Measurements from ENCODE around the gene PDE1A. TPM values are rescaled to one million over a fixed set of nuclear protein-coding genes. Genes with fewer than 3 reads are reported as not detected.

PDE1A gene
- 1 to 10 TPM; 1.5 to 4.2 (median 2.0) TPM for total RNA-seq
- 1 to 10 TPM in 2 of 3 donors, under 1 TPM in 1; 0.92 to 2.1 (median 1.5) TPM for polyA plus RNA-seq
- long read RNA-seq, donor 1, partial matches to known transcripts = 1 of 1 reads
- long read RNA-seq, donor 1, other reads (novel, unspliced or antisense) = 0 of 1 reads
- long read RNA-seq, donor 2, partial matches to known transcripts = 0 of 2 reads
- long read RNA-seq, donor 2, other reads (novel, unspliced or antisense) = 1 of 2 reads

GRCh38 chr2:182426918-182427240 is at the start of gene PDE1A:
Gene PDE1A (minus strand): TSS chr2:182427036.
- peak in 1 of 4 donors; percentile 61 for ATAC-seq
- H3K36me3 ChIP-seq (ENCODE audit: insufficient read depth in 1 of 2, low read depth in 1 of 2) = no peaks in the 10 kb centered on the region
- TF ChIP-seq, protein P1, sequence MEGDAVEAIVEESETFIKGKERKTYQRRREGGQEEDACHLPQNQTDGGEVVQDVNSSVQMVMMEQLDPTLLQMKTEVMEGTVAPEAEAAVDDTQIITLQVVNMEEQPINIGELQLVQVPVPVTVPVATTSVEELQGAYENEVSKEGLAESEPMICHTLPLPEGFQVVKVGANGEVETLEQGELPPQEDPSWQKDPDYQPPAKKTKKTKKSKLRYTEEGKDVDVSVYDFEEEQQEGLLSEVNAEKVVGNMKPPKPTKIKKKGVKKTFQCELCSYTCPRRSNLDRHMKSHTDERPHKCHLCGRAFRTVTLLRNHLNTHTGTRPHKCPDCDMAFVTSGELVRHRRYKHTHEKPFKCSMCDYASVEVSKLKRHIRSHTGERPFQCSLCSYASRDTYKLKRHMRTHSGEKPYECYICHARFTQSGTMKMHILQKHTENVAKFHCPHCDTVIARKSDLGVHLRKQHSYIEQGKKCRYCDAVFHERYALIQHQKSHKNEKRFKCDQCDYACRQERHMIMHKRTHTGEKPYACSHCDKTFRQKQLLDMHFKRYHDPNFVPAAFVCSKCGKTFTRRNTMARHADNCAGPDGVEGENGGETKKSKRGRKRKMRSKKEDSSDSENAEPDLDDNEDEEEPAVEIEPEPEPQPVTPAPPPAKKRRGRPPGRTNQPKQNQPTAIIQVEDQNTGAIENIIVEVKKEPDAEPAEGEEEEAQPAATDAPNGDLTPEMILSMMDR (IDR thresholded peaks at IDR 0.05) = no peak
- WGBS, 3 donors = 18 to 27% (median 21%) methylated on average over 3 of the region's 3 CpGs
- H3K27me3 ChIP-seq (ENCODE audit: insufficient read depth in 3 of 3, low read length in 2 of 3) = no peaks in the 10 kb centered on the region
- no peak for DNase-seq
- H3K4me1 ChIP-seq = no peaks in the 10 kb centered on the region
- peak within 1 kb of the TSS; percentile 55 for H3K4me3 ChIP-seq
- intact Hi-C loops (cut with DNase I) = no loop called here
- H3K9me3 ChIP-seq = no peaks in the 10 kb centered on the region
- peak within 1 kb of the TSS; percentile 12 for H3K27ac ChIP-seq

DNA sequence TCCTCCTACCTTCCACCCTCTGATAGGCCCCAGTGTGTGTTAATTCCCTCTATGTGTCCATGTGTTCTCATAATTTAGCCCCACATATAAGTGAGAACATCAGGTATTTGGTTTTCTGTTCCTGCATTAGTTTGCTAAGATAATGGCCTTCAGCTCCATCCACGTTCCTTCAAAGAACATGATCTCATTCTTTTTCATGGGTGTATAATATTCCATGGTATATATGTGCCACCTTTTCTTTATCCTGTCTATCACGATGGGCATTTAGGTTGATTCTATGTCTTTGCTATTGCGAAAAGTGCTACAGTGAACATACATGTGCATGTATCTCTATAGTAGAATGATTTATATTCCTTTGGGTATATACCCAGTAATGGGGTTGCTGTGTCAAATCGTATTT is 46.8 kb upstream of the PDE1A start:
- intact Hi-C loops (cut with DNase I) = no loop called here
- Histone ChIP-seq H3K4me3 (no peak overlapping the region), H3K4me1 (no peaks in the 10 kb centered on the region), H3K9me3 (peaks cover 4% of the 10 kb centered on the region), H3K27ac (no peak overlapping the region), H3K36me3 (ENCODE audit: insufficient read depth in 1 of 2, low read depth in 1 of 2) (no peaks in the 10 kb centered on the region), H3K27me3 (ENCODE audit: insufficient read depth in 3 of 3, low read length in 2 of 3) (no peaks in the 10 kb centered on the region)
- no peak for ATAC-seq
- 92 to 95% (median 92%) methylated on average over 4 of the region's 4 CpGs for WGBS, 3 donors
- DNase-seq = no peak
- TF ChIP-seq, protein P1 (IDR thresholded peaks at IDR 0.05) = no peak

DNA sequence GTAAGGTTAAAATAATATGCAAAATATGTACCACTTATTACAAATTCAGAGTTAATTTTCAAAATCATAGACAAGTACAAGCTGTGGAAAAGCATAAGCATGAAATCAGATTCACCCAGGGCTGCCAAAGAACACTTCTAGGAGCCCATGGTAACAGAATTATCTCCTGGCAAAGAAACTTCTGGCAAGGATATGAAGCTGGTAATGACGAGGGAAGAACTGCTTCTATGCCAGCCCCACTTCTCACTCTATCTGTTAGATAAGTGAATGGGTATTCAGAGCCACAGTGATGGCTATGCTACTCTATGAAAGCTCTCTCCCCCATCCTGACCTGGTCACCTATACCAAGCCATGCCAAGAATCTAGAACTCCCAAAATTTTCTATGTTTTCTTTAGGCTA is 36.9 kb upstream of the PDE1A start:
- no peak overlapping the region for H3K27ac ChIP-seq
- ATAC-seq = no peak
- TF ChIP-seq, protein P1 (IDR thresholded peaks at IDR 0.05) = no peak

GRCh38 chr2:182456784-182457183 is 29.9 kb upstream of the PDE1A start:
- no peak for ATAC-seq
- 73 to 75% (median 75%) methylated on average over 4 of the region's 4 CpGs for WGBS, 3 donors
- Histone ChIP-seq H3K4me1 (no peaks in the 10 kb centered on the region), H3K9me3 (no peaks in the 10 kb centered on the region), H3K27ac (no peak overlapping the region), H3K36me3 (ENCODE audit: insufficient read depth in 1 of 2, low read depth in 1 of 2) (no peaks in the 10 kb centered on the region), H3K27me3 (ENCODE audit: insufficient read depth in 3 of 3, low read length in 2 of 3) (no peaks in the 10 kb centered on the region), H3K4me3 (no peak overlapping the region)
- intact Hi-C loops (cut with DNase I) = no loop called here
- DNase-seq = no peak
- TF ChIP-seq, protein P1 (IDR thresholded peaks at IDR 0.05) = no peak

More for the DNA sequence above, 36.9 kb upstream of the PDE1A start:
- WGBS, 3 donors = 23 to 29% (median 27%) methylated on average over 1 of the region's 1 CpG
- Histone ChIP-seq H3K36me3 (ENCODE audit: insufficient read depth in 1 of 2, low read depth in 1 of 2) (no peaks in the 10 kb centered on the region), H3K27me3 (ENCODE audit: insufficient read depth in 3 of 3, low read length in 2 of 3) (no peaks in the 10 kb centered on the region), H3K4me3 (no peak overlapping the region), H3K9me3 (no peaks in the 10 kb centered on the region), H3K4me1 (no peaks in the 10 kb centered on the region)
- intact Hi-C loops (cut with DNase I) = no loop called here
- no peak for DNase-seq

- no peaks in the 10 kb centered on the region for H3K4me1 ChIP-seq
- intact Hi-C loops (cut with DNase I) = no loop called here
- no peak overlapping the region for H3K27ac ChIP-seq
- 84 to 88% (median 85%) methylated on average over 2 of the region's 2 CpGs for WGBS, 3 donors
- H3K9me3 ChIP-seq = no peaks in the 10 kb centered on the region
- no peaks in the 10 kb centered on the region for H3K36me3 ChIP-seq (ENCODE audit: insufficient read depth in 1 of 2, low read depth in 1 of 2)
- H3K27me3 ChIP-seq (ENCODE audit: insufficient read depth in 3 of 3, low read length in 2 of 3) = no peaks in the 10 kb centered on the region
- ATAC-seq (no peak), DNase-seq (no peak)
- TF ChIP-seq, protein P1 (IDR thresholded peaks at IDR 0.05) = no peak
- H3K4me3 ChIP-seq = no peak overlapping the region
Measured at GRCh38 chr2:182452456-182452990, 25.7 kb upstream of the PDE1A start.
